Liver (tissue), 3 donors: ENCODE measurements around the gene MACROH2A2.

Experiments
- FOXA1 ChIP-seq: IDR thresholded peaks from 2 replicates; pipeline ENCODE4 v1.6.1; 2016; ENCODE audit warnings: antibody characterized with exemption
- RAD21 ChIP-seq, 2 donors: IDR thresholded peaks; 2 replicates each; pipeline ENCODE4 v1.6.1; 2016; ENCODE audit warnings: antibody characterized with exemption in 2 of 2, mild to moderate bottlenecking in 2 of 2
- RXRA ChIP-seq, 2 donors: IDR thresholded peaks; 2 replicates each; pipeline ENCODE4 v1.6.1; 2017 to 2018; ENCODE audit warnings: antibody characterized with exemption in 2 of 2, mild to moderate bottlenecking in 1 of 2
- TAF1 ChIP-seq: conservative IDR thresholded peaks from 2 replicates; pipeline ENCODE4 v1.6.1; 2016; ENCODE audit warnings: antibody characterized with exemption, mild to moderate bottlenecking
- YY1 ChIP-seq: IDR thresholded peaks from 2 replicates; pipeline ENCODE4 v1.6.1; 2016; ENCODE audit warnings: antibody characterized with exemption, mild to moderate bottlenecking
- TF ChIP-seq, protein P1 (sequence below): fragments of 150-350 bp; IDR thresholded peaks from 2 replicates; pipeline ENCODE4 v1.5.1; 2017; ENCODE audit warnings: improper control_type of control experiment, low read depth, low read length; ENCODE audit not compliant: missing input control
- TF ChIP-seq, protein P2 (sequence below): IDR thresholded peaks from 2 replicates; pipeline ENCODE4 v1.6.1; 2016; ENCODE audit warnings: antibody characterized with exemption, mild to moderate bottlenecking
- TF ChIP-seq, protein P3 (sequence below): IDR thresholded peaks from 2 replicates; pipeline ENCODE4 v1.6.1; 2016; ENCODE audit warnings: antibody characterized with exemption
- TF ChIP-seq, protein P4 (sequence below): IDR thresholded peaks from 2 replicates; pipeline ENCODE4 v1.6.1; 2016; ENCODE audit warnings: antibody characterized with exemption
- TF ChIP-seq, protein P5 (sequence below): IDR thresholded peaks from 2 replicates; pipeline ENCODE4 v1.6.1; 2016; ENCODE audit warnings: antibody characterized with exemption
- donor health status: healthy.
- donor health status: healthy.

DNA sequence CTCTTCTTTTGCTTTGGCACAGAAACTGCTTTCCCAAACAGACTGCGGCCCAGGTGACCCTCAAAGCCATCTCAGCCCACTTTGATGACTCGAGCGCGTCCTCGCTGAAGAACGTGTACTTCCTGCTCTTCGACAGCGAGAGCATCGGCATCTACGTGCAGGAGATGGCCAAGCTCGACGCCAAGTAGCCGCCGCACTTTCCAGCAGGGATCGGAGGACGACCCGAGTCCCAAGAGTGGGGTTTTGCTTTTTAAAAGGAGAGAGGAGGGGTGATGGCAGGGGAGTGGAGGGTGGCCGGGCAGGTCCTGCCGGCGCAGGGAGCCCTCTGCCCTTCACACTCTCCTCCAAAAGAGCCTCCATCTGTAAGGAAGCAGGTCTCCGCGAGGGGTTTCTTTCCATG lies 58.9 kb downstream of the MACROH2A2 start:
- TF ChIP-seq, protein P1, sequence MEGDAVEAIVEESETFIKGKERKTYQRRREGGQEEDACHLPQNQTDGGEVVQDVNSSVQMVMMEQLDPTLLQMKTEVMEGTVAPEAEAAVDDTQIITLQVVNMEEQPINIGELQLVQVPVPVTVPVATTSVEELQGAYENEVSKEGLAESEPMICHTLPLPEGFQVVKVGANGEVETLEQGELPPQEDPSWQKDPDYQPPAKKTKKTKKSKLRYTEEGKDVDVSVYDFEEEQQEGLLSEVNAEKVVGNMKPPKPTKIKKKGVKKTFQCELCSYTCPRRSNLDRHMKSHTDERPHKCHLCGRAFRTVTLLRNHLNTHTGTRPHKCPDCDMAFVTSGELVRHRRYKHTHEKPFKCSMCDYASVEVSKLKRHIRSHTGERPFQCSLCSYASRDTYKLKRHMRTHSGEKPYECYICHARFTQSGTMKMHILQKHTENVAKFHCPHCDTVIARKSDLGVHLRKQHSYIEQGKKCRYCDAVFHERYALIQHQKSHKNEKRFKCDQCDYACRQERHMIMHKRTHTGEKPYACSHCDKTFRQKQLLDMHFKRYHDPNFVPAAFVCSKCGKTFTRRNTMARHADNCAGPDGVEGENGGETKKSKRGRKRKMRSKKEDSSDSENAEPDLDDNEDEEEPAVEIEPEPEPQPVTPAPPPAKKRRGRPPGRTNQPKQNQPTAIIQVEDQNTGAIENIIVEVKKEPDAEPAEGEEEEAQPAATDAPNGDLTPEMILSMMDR = no peak
- TF ChIP-seq TAF1 (no peak), RAD21 (IDR thresholded peaks at IDR 0.05) (no peak), FOXA1 (no peak), YY1 (no peak), RXRA (IDR thresholded peaks at IDR 0.05) (no peak)
- TF ChIP-seq, protein P2, sequence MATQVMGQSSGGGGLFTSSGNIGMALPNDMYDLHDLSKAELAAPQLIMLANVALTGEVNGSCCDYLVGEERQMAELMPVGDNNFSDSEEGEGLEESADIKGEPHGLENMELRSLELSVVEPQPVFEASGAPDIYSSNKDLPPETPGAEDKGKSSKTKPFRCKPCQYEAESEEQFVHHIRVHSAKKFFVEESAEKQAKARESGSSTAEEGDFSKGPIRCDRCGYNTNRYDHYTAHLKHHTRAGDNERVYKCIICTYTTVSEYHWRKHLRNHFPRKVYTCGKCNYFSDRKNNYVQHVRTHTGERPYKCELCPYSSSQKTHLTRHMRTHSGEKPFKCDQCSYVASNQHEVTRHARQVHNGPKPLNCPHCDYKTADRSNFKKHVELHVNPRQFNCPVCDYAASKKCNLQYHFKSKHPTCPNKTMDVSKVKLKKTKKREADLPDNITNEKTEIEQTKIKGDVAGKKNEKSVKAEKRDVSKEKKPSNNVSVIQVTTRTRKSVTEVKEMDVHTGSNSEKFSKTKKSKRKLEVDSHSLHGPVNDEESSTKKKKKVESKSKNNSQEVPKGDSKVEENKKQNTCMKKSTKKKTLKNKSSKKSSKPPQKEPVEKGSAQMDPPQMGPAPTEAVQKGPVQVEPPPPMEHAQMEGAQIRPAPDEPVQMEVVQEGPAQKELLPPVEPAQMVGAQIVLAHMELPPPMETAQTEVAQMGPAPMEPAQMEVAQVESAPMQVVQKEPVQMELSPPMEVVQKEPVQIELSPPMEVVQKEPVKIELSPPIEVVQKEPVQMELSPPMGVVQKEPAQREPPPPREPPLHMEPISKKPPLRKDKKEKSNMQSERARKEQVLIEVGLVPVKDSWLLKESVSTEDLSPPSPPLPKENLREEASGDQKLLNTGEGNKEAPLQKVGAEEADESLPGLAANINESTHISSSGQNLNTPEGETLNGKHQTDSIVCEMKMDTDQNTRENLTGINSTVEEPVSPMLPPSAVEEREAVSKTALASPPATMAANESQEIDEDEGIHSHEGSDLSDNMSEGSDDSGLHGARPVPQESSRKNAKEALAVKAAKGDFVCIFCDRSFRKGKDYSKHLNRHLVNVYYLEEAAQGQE = no peak
- TF ChIP-seq, protein P3, sequence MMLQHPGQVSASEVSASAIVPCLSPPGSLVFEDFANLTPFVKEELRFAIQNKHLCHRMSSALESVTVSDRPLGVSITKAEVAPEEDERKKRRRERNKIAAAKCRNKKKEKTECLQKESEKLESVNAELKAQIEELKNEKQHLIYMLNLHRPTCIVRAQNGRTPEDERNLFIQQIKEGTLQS = no peak
- TF ChIP-seq, protein P4, sequence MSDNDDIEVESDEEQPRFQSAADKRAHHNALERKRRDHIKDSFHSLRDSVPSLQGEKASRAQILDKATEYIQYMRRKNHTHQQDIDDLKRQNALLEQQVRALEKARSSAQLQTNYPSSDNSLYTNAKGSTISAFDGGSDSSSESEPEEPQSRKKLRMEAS = no peak
- TF ChIP-seq, protein P5, sequence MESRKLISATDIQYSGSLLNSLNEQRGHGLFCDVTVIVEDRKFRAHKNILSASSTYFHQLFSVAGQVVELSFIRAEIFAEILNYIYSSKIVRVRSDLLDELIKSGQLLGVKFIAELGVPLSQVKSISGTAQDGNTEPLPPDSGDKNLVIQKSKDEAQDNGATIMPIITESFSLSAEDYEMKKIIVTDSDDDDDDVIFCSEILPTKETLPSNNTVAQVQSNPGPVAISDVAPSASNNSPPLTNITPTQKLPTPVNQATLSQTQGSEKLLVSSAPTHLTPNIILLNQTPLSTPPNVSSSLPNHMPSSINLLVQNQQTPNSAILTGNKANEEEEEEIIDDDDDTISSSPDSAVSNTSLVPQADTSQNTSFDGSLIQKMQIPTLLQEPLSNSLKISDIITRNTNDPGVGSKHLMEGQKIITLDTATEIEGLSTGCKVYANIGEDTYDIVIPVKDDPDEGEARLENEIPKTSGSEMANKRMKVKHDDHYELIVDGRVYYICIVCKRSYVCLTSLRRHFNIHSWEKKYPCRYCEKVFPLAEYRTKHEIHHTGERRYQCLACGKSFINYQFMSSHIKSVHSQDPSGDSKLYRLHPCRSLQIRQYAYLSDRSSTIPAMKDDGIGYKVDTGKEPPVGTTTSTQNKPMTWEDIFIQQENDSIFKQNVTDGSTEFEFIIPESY = no peak
